Measurements from ENCODE around the gene SLC1A3.
"Not testable (repeated sequence)": the region's sequence is repeated elsewhere in the genome, so short reads cannot be mapped to it uniquely, and the experiment has no call there.

The SLC1A3 gene

DNA sequence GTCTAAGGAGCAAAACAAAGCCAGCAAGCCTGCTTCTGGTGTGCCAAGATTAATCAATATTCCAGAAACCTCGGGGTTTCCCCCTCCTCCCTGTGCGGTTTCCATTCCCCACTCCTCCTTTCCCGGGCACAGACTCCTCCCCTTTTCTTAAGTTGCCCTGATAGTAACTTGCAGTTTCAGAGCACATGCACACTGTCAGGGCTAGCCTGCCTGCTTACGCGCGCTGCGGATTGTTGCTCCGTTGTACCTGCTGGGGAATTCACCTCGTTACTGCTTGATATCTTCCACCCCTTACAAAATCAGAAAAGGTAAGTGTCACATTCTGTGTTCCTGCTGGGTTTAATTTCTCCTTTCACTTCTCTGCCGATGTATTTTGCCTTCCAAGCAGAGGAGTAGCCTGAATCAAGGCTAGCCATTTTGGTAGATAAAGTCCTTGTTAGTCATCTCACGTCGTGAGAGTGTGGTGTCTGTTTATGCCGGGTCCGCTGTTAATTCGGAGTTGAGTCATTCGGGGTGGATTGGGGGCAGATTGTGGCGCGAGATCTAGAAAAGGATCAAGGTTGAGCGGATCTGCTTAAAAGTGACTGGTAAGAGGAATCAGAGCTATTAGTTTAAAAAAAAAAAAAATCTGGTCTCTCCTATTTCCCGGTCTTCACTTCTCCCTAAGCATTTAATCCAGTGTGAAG lies at the start of gene SLC1A3:
TSS of gene SLC1A3 (plus strand) at position 179 of the 686 bp plus-strand sequence. CDS start 1,818 bp downstream, outside the sequence.
- H3K4me1 Mint-ChIP-seq (ENCODE audit: low read depth), result peaks cover 10% of the 10 kb centered on the region
- no peak within 1 kb of the TSS for H3K27ac Mint-ChIP-seq
- no peaks in the 10 kb centered on the region for H3K9me3 Mint-ChIP-seq

DNA sequence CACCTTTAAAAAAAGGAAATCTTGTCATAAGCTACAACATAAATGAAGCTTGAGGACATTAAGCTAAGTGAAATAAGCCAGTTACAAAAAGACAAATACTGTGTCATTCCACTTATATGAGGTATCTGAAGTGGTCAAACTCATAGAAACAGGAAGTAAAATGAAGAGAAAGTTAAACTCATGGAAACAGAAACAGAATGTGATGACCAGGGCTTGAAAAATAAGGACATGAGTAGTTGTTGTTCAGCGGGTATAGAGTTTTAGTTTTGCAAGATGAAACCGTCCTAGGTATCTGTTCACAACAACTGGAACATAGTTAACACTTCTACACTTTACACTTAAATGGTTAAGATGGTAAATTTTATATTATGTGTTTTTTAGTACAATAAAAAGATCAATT lies 47.8 kb upstream of the SLC1A3 start:
- no peaks in the 10 kb centered on the region for H3K4me1 Mint-ChIP-seq (ENCODE audit: low read depth)
- no peaks in the 10 kb centered on the region for H3K36me3 Mint-ChIP-seq (ENCODE audit: low read depth)
- peaks cover 4% of the 10 kb centered on the region for H3K27me3 Mint-ChIP-seq (ENCODE audit: low read depth)
- H3K4me3 Mint-ChIP-seq, result no peak overlapping the region
- H3K9me3 Mint-ChIP-seq, result no peaks in the 10 kb centered on the region
- no peak overlapping the region for H3K27ac Mint-ChIP-seq

More for the DNA sequence above, at the start of gene SLC1A3:
- H3K4me3 Mint-ChIP-seq, result peak within 1 kb of the TSS; percentile 74
- no peaks in the 10 kb centered on the region for H3K36me3 Mint-ChIP-seq (ENCODE audit: low read depth)
- peaks cover 67% of the 10 kb centered on the region for H3K27me3 Mint-ChIP-seq (ENCODE audit: low read depth)

DNA sequence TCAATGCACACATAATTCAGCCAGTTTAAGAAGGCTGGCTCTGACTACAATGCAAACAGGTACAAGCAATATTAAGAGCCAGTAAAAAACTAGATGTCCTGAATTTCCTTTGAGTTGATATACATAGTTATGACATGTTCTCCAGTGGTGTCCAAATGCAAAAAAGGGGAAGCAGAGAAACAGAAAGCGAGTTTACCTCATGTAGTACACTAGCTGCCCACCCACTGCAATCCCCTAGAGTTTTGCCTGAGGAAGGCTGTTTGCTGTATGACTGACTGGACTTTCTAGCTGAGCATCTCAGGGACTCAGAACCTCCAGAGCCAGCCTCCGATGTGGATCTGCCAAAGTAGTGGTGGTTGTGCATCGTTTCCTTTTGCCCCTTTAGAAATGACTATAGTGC lies 44.8 kb upstream of the SLC1A3 start:
- H3K9me3 Mint-ChIP-seq, result no peaks in the 10 kb centered on the region
- no peak overlapping the region for H3K27ac Mint-ChIP-seq
- H3K27me3 Mint-ChIP-seq (ENCODE audit: low read depth), result peaks cover 4% of the 10 kb centered on the region
- no peaks in the 10 kb centered on the region for H3K4me1 Mint-ChIP-seq (ENCODE audit: low read depth)
- no peaks in the 10 kb centered on the region for H3K36me3 Mint-ChIP-seq (ENCODE audit: low read depth)
- no peak overlapping the region for H3K4me3 Mint-ChIP-seq

DNA sequence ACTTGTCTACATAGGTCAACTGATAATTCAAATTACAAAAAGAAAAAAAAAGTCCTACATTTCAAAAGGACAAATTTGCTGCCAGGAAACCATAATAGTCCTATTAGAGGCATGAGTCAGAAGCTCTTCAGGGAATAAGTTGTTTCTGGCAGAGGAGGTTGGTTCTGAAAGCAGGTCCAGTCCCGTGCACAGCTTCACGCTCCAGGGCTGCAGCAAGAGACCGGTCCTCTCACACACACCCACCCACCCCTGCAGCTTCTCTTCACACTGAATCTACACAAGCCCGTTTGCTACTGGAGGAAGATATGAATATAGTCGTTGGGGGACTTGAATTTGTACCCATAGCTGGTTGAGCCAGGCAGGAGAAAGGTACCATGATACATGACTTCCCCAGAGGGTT lies 36.9 kb upstream of the SLC1A3 start:
- no peaks in the 10 kb centered on the region for H3K36me3 Mint-ChIP-seq (ENCODE audit: low read depth)
- H3K4me1 Mint-ChIP-seq (ENCODE audit: low read depth), result no peaks in the 10 kb centered on the region
- no peak overlapping the region for H3K4me3 Mint-ChIP-seq

DNA sequence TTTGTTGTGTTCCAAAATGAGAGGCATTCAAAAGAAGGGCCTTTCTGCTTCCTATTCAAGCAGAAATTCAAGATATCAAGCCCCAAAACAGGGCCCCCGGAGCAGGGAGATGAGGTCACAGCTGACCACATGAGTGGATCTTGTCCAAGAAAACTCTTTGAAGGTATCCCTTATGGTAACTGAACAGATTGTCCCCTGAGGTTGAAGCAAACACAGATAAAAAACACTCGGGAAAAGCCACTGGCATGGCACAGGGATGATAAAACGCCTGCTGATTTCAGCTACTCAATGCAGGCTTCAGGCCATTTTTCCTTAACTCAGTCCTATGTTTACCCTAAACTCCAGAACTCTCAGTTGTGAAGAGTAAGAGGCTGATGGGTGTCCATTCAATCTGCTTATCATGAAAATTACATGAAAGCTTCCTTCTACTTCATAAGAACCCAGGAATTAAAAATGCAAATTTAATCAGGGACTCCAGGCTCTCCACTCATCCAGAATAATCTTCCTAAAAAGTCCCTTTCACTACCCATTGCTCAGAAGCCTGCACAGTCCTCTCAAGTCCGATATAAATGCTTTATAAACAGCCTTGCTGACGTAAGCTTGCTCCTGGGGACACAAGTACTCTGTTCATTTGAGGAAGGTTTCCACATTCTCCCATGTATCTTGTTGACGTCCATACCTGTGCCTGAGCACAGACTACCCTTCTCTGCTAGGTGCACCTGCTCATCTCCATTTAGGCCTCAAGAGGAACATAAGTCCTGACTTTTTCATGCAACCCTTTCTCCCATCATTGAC lies 35.9 kb upstream of the SLC1A3 start:
- Mint-ChIP-seq H3K4me1 (ENCODE audit: low read depth) (no peaks in the 10 kb centered on the region), H3K9me3 (no peaks in the 10 kb centered on the region), H3K27ac (no peak overlapping the region), H3K27me3 (ENCODE audit: low read depth) (no peaks in the 10 kb centered on the region), H3K36me3 (ENCODE audit: low read depth) (no peaks in the 10 kb centered on the region), H3K4me3 (no peak overlapping the region)

More for the DNA sequence above, 36.9 kb upstream of the SLC1A3 start:
- H3K9me3 Mint-ChIP-seq, result no peaks in the 10 kb centered on the region
- H3K27me3 Mint-ChIP-seq (ENCODE audit: low read depth), result no peaks in the 10 kb centered on the region
- H3K27ac Mint-ChIP-seq, result no peak overlapping the region

DNA sequence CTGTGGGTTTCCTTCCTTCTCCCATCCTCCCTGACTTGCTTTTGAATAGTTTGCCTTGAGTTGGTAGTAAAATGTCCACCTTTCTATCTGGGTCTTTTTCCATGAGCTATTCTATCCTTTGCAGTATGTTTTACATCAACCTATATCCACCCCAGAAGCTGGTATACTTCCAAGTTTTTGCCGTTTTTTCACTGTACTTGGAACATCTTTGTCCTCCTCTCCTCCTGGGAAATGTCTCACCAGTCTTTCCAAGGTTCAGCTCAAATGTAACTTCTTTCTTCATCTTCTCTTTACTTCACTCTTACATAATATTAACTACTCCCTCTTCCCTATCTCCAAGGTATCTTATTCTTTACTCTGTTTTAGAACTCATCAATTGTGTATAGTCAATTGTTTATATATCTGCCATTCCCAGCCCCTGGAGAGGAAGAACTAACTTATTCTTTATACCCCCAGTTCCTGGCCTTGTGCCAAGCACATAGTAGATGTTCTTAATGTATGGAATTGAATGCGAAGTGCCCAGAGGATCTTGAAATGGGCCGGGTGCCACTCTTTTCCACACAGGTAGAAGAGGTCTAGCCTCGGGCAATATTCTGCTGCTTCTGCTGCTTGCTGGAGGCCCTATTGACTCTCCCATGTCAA lies 34.9 kb upstream of the SLC1A3 start:
- H3K27ac Mint-ChIP-seq, result no peak overlapping the region
- no peak overlapping the region for H3K4me3 Mint-ChIP-seq
- no peaks in the 10 kb centered on the region for H3K9me3 Mint-ChIP-seq
- H3K27me3 Mint-ChIP-seq (ENCODE audit: low read depth), result no peaks in the 10 kb centered on the region
- no peaks in the 10 kb centered on the region for H3K4me1 Mint-ChIP-seq (ENCODE audit: low read depth)
- no peaks in the 10 kb centered on the region for H3K36me3 Mint-ChIP-seq (ENCODE audit: low read depth)

DNA sequence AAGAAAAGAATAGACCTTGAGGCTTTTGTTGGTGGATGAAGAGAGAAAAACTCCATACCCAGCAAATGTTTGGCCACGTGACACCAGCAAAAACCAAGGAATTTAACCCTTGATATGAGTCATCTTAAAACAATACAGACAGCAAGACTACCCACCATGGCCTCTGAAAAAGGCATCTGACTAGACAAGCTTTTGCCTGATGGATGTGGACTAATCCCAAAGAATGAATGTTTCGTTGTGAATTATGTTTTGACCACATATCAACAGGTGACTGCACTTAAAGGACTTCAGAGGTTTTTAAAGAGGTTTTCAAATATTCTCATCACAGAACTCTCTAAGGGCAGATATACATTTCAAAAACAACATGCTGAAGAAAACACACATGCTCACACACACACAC lies 33.0 kb upstream of the SLC1A3 start:
- H3K27me3 Mint-ChIP-seq (ENCODE audit: low read depth), result no peaks in the 10 kb centered on the region
- no peaks in the 10 kb centered on the region for H3K36me3 Mint-ChIP-seq (ENCODE audit: low read depth)
- no peaks in the 10 kb centered on the region for H3K9me3 Mint-ChIP-seq
- no peak overlapping the region for H3K4me3 Mint-ChIP-seq
- H3K4me1 Mint-ChIP-seq (ENCODE audit: low read depth), result no peaks in the 10 kb centered on the region
- H3K27ac Mint-ChIP-seq, result no peak overlapping the region

DNA sequence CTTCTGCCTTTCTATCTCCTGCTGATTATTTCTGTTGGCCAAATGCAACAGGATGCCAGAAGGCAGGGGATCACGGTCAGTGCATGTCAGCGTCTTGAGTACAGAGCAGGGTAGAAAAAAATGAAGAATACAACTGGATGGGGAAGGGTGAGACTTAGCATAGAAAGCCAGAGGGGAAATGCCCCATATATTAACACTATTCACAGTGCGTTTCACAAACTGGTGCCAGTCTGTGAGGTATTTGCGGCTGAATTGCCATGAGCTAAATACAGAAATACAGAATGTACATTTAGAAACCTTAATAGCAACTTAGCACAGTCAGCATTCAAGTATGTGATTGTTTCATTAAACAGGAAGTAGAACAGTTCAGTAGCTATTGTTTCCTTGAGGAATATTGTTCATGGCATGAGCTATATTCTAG lies 31.0 kb upstream of the SLC1A3 start:
- H3K27ac Mint-ChIP-seq, result no peak overlapping the region
- H3K4me1 Mint-ChIP-seq (ENCODE audit: low read depth), result no peaks in the 10 kb centered on the region
- no peaks in the 10 kb centered on the region for H3K36me3 Mint-ChIP-seq (ENCODE audit: low read depth)
- H3K9me3 Mint-ChIP-seq, result no peaks in the 10 kb centered on the region
- H3K27me3 Mint-ChIP-seq (ENCODE audit: low read depth), result no peaks in the 10 kb centered on the region
- H3K4me3 Mint-ChIP-seq, result no peak overlapping the region

DNA sequence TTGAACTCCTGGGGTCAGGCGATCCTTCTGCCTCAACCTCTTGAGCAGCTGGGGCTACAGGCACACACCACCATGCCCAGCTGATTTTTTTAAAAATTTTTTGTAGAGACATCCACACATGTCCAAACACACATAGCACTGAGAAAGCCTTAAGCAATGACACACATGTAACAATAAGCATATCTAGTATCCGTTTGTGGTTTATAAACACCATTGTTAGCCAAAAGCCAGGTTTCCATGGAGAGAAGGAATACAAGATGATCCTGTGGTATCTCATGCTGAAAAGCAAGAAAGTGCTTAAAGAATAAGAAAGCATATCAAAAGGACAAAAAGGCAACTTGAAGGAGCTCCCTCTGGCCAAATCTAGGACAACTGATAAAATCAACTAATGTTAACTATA lies 29.7 kb upstream of the SLC1A3 start:
- Mint-ChIP-seq H3K4me1 (ENCODE audit: low read depth) (no peaks in the 10 kb centered on the region), H3K27me3 (ENCODE audit: low read depth) (peaks cover 3% of the 10 kb centered on the region), H3K4me3 (no peak overlapping the region), H3K27ac (no peak overlapping the region), H3K36me3 (ENCODE audit: low read depth) (no peaks in the 10 kb centered on the region), H3K9me3 (no peaks in the 10 kb centered on the region)

DNA sequence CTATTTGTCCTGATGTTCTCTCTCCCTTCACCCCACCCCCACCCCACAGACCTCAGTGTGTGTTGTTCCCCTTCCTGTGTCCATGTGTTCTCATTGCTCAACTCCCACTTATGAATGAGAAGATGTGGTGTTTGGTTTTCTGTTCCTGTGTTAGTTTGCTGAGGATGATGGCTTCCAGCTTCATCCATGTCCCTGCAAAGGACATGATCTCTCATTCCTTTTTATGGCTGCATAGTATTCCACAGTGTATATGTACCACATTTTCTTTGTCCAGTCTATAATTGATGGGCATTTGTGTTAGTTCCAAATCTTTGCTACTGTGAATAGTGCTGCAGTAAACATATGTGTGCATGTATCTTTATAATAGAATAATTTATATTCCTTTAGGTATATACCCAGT lies 26.5 kb upstream of the SLC1A3 start:
- not testable (repeated sequence) for H3K36me3 Mint-ChIP-seq (ENCODE audit: low read depth); H3K4me3 Mint-ChIP-seq; H3K4me1 Mint-ChIP-seq (ENCODE audit: low read depth); H3K9me3 Mint-ChIP-seq; H3K27ac Mint-ChIP-seq; H3K27me3 Mint-ChIP-seq (ENCODE audit: low read depth)

DNA sequence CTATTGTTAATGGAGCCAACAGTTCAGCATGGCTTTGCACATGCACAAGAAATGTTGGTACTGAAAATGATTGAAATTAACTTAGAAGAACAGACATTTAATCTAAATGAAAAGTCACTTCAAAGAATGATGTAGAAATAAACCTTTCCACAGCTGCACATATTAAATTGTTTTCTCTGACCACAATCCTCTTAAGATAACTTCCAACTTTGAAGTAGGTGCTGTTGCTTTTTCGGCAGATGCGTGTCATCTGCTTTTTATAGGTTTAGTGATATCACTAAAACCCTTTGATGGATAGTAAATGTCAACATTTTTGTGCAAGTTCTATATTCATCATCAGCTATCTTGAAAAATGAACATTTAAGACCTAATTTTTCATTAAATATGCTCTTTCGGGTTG lies 25.3 kb upstream of the SLC1A3 start:
- Mint-ChIP-seq H3K27ac (no peak overlapping the region), H3K4me1 (ENCODE audit: low read depth) (no peaks in the 10 kb centered on the region), H3K4me3 (no peak overlapping the region), H3K27me3 (ENCODE audit: low read depth) (peaks cover 4% of the 10 kb centered on the region), H3K36me3 (ENCODE audit: low read depth) (no peaks in the 10 kb centered on the region), H3K9me3 (no peaks in the 10 kb centered on the region)

DNA sequence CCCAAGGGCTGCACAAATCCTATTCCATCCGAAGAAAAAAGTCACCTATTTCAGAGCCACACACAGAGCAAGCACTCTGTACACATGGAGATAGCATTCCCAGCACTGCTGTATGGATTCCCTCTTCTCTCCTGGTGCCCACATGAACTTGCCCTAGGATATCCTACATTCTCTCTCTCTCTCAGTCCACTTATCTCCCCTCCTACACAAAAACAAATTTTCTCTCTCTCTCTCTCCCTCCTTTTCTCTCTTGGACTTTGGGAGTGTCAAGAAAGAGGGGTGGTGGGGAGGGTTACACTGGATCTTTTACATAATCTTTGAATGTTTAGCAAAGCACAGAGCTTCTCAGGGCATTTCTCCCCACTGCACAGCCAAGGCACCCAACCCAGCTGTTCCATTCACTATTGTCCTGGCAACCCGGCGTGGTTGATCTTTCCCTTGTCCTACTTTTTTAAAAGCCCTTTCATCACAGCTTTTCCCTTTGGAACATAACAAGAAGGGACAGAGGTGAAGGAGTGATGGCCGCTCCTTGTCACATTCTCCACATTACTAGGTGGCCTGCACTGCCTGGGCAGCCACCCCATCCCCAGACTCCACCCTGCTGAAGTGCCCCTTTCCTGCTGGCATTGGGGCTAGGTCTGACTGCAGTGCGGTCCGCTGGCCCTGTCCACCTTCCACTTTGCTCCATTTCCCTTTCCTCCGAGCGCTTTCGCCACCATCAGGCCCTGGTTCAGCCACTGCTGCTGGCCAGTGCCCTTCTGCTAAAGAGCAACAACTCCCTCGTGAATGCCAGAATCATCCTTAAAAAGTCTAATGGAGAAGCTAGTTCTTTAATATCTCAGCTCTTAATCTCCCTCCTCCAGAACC lies 22.2 kb upstream of the SLC1A3 start:
- no peaks in the 10 kb centered on the region for H3K36me3 Mint-ChIP-seq (ENCODE audit: low read depth)
- no peak overlapping the region for H3K27ac Mint-ChIP-seq
- no peaks in the 10 kb centered on the region for H3K9me3 Mint-ChIP-seq
- H3K4me1 Mint-ChIP-seq (ENCODE audit: low read depth), result no peaks in the 10 kb centered on the region
- peaks cover 6% of the 10 kb centered on the region for H3K27me3 Mint-ChIP-seq (ENCODE audit: low read depth)
- H3K4me3 Mint-ChIP-seq, result no peak overlapping the region

DNA sequence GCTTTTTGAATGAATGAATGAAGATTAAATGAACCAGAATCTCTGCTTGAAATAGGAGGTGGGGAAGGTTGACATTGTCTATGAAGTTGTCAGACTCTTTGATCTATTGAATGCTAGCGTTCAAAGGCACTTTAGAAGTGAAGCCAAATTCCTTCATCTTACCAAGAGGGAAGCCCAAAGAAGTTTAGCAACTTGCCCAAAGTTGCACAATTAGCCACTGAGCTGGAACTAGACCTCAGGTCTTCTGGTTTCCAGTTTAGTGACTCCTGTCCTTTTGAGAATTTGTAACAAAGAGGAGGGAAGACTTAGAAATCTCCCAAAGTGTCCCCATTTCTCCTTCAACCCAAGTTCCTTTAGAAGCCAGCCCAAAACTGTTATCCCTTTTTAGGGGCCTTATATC lies 20.7 kb upstream of the SLC1A3 start:
- H3K9me3 Mint-ChIP-seq, result no peaks in the 10 kb centered on the region
- no peaks in the 10 kb centered on the region for H3K4me1 Mint-ChIP-seq (ENCODE audit: low read depth)
- H3K4me3 Mint-ChIP-seq, result no peak overlapping the region
- H3K27ac Mint-ChIP-seq, result no peak overlapping the region
- H3K36me3 Mint-ChIP-seq (ENCODE audit: low read depth), result no peaks in the 10 kb centered on the region
- H3K27me3 Mint-ChIP-seq (ENCODE audit: low read depth), result peaks cover 6% of the 10 kb centered on the region

DNA sequence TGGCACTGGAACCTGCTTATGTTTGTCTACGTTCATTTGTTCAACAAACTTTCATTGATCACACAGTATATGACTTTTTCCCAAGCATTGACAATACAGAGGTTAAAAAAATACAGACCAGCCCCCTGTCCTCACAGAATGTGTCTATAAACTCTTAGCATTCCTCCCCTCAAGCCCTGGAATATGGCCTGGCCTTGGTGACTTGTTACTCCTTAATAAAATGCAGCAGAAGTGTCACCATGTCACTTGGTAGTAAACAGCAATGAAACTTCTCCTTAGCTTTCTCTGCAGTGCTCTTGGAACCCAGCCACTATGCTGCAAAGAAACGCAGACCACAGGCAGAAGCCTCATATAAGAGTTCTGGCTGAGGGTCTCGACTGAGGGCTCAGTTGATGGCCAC lies 19.1 kb upstream of the SLC1A3 start:
- no peaks in the 10 kb centered on the region for H3K36me3 Mint-ChIP-seq (ENCODE audit: low read depth)
- H3K27ac Mint-ChIP-seq, result no peak overlapping the region
- peaks cover 3% of the 10 kb centered on the region for H3K27me3 Mint-ChIP-seq (ENCODE audit: low read depth)
- no peaks in the 10 kb centered on the region for H3K9me3 Mint-ChIP-seq
- H3K4me3 Mint-ChIP-seq, result no peak overlapping the region
- H3K4me1 Mint-ChIP-seq (ENCODE audit: low read depth), result no peaks in the 10 kb centered on the region
